Amniotic stem cell (primary cell): ENCODE results near the gene HAS3.

ENCODE experiments used
- DNase-seq: peaks from one replicate; lab custom pipeline; 2025; lab: John Stamatoyannopoulos, UW

Gene HAS3

GRCh38 chr16:69089091-69089910 lies 16.2 kb upstream of the HAS3 start:
- no peak for DNase-seq

- DNase-seq = no peak
Measured at GRCh38 chr16:69093974-69094373, 11.5 kb upstream of the HAS3 start.

- no peak for DNase-seq
Measured at GRCh38 chr16:69094501-69094900, 11.0 kb upstream of the HAS3 start.

GRCh38 chr16:69095193-69095592 lies 10.3 kb upstream of the HAS3 start:
- DNase-seq = no peak

- no peak for DNase-seq
Measured at GRCh38 chr16:69100071-69100691, 5.3 kb upstream of the HAS3 start.

GRCh38 chr16:69106491-69107315 lies 1.2 kb downstream of the HAS3 start:
- DNase-seq = no peak

- DNase-seq = no peak
Measured at GRCh38 chr16:69107316-69107962, 2.0 kb downstream of the HAS3 start.

GRCh38 chr16:69108064-69108904 lies 2.8 kb downstream of the HAS3 start:
- no peak for DNase-seq

GRCh38 chr16:69108905-69109252 lies 3.4 kb downstream of the HAS3 start:
- no peak for DNase-seq

GRCh38 chr16:69109486-69110270 lies 4.2 kb downstream of the HAS3 start:
- DNase-seq = no peak

- no peak for DNase-seq
Measured at GRCh38 chr16:69110406-69110805, 5.0 kb downstream of the HAS3 start.

- no peak for DNase-seq
Measured at GRCh38 chr16:69111216-69111875, 5.9 kb downstream of the HAS3 start.

- no peak for DNase-seq
Measured at GRCh38 chr16:69111876-69112230, 6.4 kb downstream of the HAS3 start.

- DNase-seq = no peak
Measured at GRCh38 chr16:69112285-69113129, 7.1 kb downstream of the HAS3 start.

- DNase-seq = no peak
Measured at GRCh38 chr16:69113216-69113615, 7.8 kb downstream of the HAS3 start.

- no peak for DNase-seq
Measured at GRCh38 chr16:69114346-69114975, 9.0 kb downstream of the HAS3 start.

GRCh38 chr16:69114976-69115355 lies 9.5 kb downstream of the HAS3 start:
- no peak for DNase-seq

GRCh38 chr16:69115361-69115760 lies 9.9 kb downstream of the HAS3 start:
- no peak for DNase-seq

GRCh38 chr16:69115837-69116236 lies 10.4 kb downstream of the HAS3 start:
- DNase-seq = no peak
